ENCODE results near the gene LRP8. TPM values are rescaled to one million over a fixed set of nuclear protein-coding genes. Genes with fewer than 3 reads are reported as not detected.

Gene LRP8
- total RNA-seq, 2 donors from 2014 or later: 4.7 to 15.3 TPM

- no peaks in the 10 kb centered on the region for H3K9me3 ChIP-seq
- no peak overlapping the region for H3K4me3 ChIP-seq
- H3K27ac ChIP-seq: no peak overlapping the region
- TF ChIP-seq CTCF (IDR thresholded peaks at IDR 0.05): no peak
- intact Hi-C loops (cut with DNase I): no loop called here
- no peaks in the 10 kb centered on the region for H3K27me3 ChIP-seq
- H3K36me3 ChIP-seq: peaks cover 11% of the 10 kb centered on the region
- peak; percentile 65 for DNase-seq
- peaks cover 7% of the 10 kb centered on the region for H3K4me1 ChIP-seq
- peak overlapping the region in 1 of 2 donors; percentile 93 for H3K9ac ChIP-seq (ENCODE audit: low read depth in 2 of 2, low read length in 2 of 2)
Observed at GRCh38 chr1:53198241-53198651, 129.6 kb downstream of the LRP8 start.

- TF ChIP-seq CTCF (IDR thresholded peaks at IDR 0.05): no peak
Observed at GRCh38 chr1:53197291-53198200, 130.3 kb downstream of the LRP8 start.

GRCh38 chr1:53196485-53197290 is 131.2 kb downstream of the LRP8 start, which contains the start of gene CPT2:
TSS of gene CPT2 (plus strand) at chr1:53196824. CDS start at chr1:53196944, 120 bp downstream.
- Histone ChIP-seq H3K36me3 (no peaks in the 10 kb centered on the region), H3K4me3 (peak within 1 kb of the TSS; percentile 93), H3K27me3 (no peaks in the 10 kb centered on the region), H3K4me1 (peaks cover 7% of the 10 kb centered on the region), H3K9ac (ENCODE audit: low read depth in 2 of 2, low read length in 2 of 2) (peak within 1 kb of the TSS; percentile 88 to 93), H3K9me3 (no peaks in the 10 kb centered on the region), H3K27ac (peak within 1 kb of the TSS; percentile 97)
- intact Hi-C loops (cut with DNase I): no loop called here
- DNase-seq: peak; percentile 95
- no peak for TF ChIP-seq CTCF (IDR thresholded peaks at IDR 0.05)

More at GRCh38 chr1:53197291-53198200, 130.3 kb downstream of the LRP8 start:
- Histone ChIP-seq H3K36me3 (peaks cover 6% of the 10 kb centered on the region), H3K27ac (peak overlapping the region; percentile 97), H3K4me3 (peak overlapping the region; percentile 93), H3K4me1 (peaks cover 7% of the 10 kb centered on the region), H3K9ac (ENCODE audit: low read depth in 2 of 2, low read length in 2 of 2) (peak overlapping the region; percentile 88 to 93), H3K27me3 (no peaks in the 10 kb centered on the region), H3K9me3 (no peaks in the 10 kb centered on the region)
- intact Hi-C loops (cut with DNase I): no loop called here
- no peak for DNase-seq

GRCh38 chr1:53196017-53196484 is 131.8 kb downstream of the LRP8 start:
- Histone ChIP-seq H3K9ac (ENCODE audit: low read depth in 2 of 2, low read length in 2 of 2) (peak overlapping the region in 1 of 2 donors; percentile 93), H3K4me3 (peak overlapping the region; percentile 93), H3K27me3 (no peaks in the 10 kb centered on the region), H3K9me3 (no peaks in the 10 kb centered on the region), H3K27ac (peak overlapping the region; percentile 97), H3K36me3 (no peaks in the 10 kb centered on the region), H3K4me1 (peaks cover 7% of the 10 kb centered on the region)
- no peak for TF ChIP-seq CTCF (IDR thresholded peaks at IDR 0.05)
- intact Hi-C loops (cut with DNase I): no loop called here
- no peak for DNase-seq
